Glomerular visceral epithelial cell (primary cell): Measurements from ENCODE around the gene CACNA2D3.
A peak's percentile ranks its signal among the peaks of the same experiment; 100 is the strongest.
"Not testable (repeated sequence)": the region's sequence is repeated elsewhere in the genome, so short reads cannot be mapped to it uniquely, and the experiment has no call there.

Source experiments
- DNase-seq: peaks from one replicate; pipeline ENCODE4 v3.0.0-alpha.2; 2016; ENCODE audit errors: extremely low spot score

CACNA2D3 gene

DNA sequence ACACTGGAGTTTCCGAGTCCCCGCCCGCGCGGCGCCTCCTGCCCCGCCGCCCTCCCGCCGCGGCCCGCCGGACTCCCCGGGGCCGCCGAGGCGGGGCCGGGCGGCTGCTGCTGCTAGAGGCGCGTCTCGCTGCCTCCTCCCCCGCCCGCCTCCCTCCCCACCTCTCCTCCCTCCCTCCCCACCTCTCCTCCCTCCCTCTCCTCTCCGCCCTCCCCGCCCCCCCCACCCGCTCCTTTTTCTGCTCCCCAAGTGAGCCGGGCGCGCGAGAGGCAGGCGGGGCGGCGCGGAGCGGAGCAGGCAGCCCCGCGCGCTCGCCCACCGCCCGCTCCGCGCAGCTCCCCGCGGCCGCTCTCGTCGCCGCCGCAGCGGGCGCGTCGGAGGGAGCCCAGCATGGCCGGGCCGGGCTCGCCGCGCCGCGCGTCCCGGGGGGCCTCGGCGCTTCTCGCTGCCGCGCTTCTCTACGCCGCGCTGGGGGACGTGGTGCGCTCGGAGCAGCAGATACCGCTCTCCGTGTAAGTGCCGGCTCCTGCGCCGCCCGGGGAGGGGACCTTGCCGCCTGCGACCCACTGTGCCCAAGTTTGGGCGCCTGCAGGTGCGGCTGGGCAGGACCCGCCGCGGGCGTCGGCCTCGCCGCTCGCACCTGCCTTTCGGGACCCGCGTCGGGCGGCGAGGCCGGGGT is at the start of gene CACNA2D3:
TSS of gene CACNA2D3 (plus strand) at position 229 of the 679 bp plus-strand sequence.
- DNase-seq = peak; percentile 7

DNA sequence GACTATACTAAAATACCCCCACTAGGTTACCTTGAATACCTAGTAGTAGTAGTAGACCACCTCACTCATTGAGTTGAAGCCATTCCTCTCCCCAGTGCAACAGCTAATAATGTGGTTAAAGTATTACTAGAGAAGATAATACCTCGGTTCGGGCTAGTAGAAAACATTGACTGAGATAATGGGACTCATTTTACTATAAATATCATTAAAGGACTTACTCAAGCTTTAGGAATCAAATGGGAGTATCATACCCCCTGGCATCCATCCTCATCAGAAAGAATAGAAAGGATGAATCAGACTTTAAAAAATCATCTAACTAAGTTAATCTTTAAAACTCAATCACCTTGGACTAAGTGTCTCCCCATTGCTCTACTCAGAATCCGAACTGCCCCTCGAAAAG is 49.0 kb upstream of the CACNA2D3 start:
- DNase-seq = no peak

DNA sequence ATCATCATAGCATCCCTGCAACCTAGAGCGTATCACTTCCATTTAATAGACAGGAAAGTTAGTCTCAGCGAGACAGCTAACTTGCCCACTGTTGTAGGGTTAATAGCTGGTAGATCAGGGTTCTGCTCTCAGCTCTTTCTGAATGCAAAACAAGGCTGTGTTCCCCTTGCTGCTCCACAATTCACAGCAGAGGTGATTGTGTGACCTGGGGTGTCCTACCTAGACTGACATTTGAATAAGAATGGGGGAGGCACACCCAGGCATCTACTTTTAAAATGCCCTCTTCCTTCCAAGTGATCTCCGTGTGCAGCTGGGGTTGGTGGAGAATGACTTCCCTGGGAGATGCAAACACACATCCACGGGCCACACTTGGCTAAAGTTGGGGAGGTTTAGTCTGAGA is 43.0 kb upstream of the CACNA2D3 start:
- DNase-seq = no peak

DNA sequence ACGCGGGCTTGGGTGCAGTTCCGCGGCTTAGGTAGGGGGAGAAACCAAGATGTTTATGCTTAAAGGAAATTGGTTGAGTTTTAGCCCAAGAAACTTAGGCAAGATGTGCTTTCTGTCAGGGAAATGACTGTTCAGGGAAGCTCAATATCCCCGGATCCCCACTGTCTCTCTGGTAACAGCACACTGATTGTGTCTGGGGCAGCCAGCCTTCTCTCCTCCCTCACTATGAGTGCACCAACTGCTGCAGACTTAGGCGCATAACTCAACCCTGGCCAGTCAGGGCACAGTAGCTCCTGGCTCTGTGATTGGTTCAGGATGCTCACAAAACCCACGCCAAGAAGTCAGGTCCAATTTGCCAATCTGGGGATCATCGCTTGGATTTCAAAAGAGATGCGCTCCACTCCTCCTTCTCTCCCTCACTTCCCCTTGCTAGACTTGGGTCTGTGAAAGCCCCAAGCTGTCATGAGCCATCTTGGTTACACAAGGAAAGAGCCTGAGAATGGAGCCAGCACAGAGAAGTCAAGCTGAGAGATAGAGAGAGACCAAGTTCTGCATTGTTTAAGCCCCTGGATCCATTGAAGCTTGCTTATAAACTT is 42.5 kb upstream of the CACNA2D3 start:
- no peak for DNase-seq

DNA sequence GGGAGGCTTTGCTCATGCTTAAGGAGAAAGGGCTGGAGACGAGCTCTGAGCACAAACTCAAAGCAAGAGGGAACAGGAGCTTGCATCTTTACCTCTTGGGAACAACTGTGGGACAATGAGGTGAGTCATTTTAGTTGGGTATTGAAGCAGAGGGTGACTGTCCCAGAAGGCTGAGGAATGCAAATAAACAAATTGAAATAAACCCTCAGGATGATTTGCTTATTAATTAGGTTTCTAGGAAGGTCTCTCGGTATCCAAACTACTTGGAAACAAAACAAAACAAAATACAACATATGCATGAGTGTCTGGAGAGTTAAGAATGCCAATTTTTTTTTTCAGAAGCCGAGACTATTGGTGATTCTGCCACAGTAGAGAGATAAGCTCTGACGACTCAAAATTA is 38.4 kb upstream of the CACNA2D3 start:
- no peak for DNase-seq

DNA sequence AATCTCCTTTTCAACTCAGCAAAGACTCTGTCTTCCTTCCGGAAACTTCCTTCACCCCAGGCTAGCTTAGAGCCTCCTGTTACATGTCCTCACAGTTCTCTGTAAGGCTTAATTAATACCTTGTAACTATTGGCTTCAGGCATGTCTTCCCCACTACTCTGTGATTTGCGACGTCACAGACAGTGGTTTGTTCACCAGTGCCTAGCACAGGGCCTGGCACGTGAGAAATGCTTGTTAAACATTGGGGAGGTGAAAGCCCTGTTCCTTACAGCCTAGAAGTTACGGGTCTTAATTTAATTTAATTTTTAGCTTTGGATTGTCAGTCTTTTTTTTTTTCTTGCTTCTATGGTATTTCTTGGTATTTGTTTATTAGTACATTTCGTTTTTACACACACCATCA is 36.4 kb upstream of the CACNA2D3 start:
- no peak for DNase-seq

DNA sequence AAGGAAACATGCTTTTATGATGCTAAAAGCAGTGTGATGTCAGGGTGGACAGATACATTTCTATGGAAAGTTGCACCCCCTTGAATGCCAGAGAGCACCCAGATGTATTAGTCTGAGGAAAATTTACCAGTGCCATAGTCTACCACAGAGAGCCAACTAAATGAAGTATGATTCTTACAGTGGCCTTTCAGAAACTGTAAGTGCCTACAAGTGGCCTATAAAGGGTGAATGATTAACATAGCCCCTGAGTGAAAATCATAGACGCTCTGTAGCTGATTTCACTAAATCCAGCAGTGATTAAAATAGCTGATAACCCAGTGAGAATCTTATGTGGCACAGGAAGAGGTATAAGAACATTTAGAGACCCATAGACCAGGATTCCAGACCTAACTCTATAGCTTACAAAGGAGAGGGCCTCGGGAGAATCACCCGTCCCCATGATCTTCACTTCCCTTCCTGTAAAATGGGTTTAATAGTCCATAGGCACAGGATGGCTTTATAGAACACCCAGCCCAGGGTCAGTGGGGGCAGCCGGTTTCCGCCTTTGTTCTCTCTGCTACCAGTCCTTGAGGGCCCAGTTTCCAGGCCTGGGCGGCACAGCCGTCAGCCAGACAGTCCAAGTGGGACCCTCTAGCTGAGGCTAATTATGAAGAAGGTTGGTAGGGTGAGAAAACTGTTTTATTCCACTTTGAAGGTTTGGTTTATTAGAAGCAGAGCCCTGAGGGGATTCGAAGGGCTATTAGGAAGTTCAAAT is 35.5 kb upstream of the CACNA2D3 start:
- DNase-seq = no peak

DNA sequence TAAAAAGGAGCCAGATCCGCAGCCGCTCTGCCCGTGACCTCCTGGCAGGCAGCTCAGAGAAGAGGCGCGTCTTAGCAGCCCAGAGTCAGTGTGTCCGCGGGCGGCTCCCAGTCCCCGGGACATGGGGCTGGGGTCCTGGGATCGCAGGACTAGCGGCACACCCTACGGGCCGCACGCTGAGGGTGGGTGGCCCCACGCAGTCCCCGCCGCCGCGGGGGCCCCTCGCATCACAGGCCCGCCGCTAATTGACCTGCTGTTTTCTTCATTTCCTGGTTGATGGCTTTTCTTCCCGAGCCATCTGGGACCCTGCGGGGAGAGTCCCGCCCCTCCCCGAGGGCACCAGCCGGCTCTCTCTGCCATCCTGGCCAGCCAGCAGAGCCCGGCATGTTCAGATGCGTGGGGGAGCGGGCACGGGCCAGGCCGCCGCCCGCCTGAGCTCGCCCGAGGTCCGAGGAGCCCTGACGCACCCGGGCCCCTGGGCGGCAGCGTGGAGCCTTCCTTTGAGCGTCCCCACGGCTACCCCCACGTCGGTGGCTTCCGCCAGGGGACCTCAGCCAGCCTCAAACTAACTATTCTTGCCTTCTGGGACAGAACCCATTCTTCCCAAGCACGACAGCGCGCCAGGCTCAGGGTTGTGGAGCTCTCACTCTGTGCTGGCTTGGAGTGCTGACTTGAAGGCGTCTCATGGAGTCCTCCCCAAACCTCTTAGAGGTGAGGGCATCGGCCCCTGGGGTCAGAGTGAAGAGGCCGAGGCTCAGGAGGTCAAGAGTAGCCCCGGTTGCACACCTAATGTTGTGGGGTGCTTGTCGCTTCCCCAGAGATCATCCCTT is 34.6 kb upstream of the CACNA2D3 start:
- DNase-seq = no peak

DNA sequence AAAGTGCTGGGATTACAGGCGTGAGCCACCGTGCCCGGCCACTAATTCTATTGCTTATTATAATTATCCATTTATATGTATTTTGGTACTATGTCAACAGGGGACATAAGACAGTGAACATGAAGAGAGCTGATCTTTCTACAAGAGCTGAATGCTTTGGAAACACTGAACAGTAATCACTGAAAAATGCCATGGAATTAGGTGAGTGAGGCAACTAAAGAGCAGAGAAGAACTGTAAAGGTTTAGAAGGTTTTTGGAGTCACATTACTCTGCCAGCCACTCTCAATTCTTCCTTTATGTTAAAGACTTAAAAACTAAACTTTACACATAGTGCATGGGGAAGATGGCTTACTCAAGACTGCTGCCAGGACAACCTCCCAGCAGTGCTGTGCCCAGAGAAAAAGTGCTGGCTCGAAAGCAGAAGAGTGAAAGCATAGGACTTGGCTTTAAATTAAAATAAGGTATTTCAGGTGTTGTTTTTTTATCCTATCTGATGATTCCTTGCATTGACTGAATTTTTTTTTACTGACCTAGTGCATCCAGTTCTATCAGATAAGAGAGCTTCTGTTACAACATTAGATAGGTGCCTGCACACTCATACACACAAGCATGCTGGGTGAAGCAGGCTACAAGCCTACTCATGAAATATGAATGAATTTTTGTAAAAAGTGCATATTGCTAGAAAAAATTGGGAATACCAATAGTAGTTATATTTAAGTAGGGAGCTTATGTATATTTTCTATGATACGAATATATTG is 28.7 kb upstream of the CACNA2D3 start:
- no peak for DNase-seq

DNA sequence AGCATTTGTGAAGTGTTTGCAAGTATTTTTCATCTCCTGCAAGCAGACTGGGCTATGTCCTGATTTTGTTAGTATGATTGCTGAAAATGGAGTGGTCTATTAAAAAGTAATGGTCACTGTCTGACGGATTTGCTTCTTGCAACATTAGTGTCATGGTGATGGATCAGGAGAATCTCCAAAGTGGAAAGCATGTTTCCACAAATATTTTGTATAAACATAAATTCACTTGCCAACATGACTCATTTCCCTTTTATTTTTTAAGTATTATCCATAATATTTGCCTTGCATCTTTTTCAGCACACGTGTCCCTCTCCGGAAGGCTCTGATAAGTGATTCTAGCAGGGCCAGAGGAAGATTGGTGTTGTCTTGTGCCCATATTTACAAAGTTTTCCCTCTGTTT is 27.4 kb upstream of the CACNA2D3 start:
- no peak for DNase-seq

DNA sequence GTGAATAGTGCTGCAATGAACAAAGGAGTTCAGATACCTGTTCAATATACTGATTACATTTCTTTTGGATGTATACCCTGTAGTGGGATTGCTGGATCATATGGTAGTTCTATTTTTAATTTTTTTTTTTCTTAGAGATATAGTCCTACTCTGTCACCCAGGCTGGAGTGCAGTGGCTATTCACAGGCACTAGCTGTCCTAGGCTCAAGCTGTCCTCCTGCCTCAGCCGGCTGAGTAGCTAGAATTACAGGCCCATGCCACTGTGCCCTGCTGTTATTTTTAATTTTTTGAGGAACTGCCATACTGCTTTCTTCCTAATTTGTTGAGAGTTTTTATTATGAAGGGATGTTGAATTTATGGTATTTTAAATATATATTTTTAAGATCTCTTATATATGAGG is 23.0 kb upstream of the CACNA2D3 start:
- DNase-seq = no peak

DNA sequence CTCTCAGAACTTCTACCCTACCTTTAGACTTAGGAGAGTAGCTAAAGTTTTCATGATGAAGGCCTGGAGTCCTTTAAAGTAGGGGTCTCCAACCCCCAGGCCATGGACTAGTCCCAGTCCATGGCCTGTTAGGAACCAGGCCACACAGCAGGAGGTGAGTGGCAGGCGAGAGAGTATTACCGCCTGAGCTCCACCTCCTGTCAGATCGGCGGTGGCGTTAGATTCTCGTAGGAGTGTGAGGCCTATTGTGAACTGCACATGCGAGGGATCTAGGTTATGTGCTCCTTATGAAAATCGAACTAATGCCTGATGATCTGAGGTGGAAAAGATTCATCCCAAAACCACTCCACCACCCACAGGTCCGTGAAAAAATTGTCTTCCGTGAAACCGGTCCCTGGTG is 18.3 kb upstream of the CACNA2D3 start:
- DNase-seq = no peak

DNA sequence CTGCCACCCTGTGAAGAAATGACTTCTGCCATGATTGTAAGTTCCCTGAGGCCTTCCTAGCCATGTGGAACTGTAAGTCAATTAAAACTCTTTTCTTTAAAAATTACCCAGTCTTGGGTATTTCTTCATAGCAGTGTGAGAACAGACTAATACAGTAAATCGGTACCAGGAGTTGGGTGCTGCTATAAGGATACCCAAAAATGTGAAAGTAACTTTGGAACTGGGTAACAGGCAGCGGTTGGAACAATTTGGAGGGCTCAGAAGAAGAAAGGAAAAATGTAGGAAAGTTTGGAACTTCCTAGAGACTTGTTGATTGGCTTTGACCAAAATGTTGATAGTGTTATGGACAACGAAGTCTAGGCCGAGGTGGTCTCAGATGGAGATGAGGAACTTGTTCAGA is 6.2 kb upstream of the CACNA2D3 start:
- DNase-seq = not testable (repeated sequence)

DNA sequence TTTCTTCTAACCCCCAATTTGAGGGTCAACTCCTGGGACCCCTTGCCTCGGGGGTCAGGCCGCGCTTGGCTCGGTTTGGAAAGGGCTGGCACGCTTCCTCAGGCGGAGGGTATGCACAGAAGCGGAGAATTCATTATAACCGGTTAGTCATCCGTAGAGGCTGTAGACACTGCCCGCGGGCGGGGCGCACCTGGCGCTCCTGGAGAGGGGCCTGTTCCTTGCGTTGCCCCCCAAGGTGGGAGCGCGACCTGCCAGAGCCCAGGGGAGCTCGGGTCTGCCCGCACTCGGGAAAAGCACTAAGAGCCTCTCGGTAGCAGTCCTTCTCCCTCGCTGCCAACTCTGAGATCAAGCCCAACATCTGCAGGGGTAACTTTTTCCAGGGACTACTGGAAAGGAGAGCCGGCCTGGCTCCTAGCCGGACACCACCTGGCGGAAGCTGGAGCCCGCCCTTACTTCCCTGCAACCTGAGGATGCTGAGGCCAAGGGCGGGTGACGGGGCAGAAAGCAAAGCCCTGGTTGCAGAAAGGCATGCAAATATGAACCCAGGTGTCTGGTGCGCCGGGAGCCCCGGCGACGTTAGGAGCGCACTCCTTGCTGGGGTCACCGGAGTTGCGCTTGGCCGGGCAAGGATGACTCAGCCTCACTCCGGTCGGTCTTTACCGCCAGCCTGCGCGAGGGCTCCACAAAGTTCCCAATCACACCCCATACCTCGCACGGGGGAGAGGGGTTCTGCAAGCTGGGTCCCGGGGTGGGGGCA is 1.5 kb upstream of the CACNA2D3 start:
- peak; percentile 12 for DNase-seq

DNA sequence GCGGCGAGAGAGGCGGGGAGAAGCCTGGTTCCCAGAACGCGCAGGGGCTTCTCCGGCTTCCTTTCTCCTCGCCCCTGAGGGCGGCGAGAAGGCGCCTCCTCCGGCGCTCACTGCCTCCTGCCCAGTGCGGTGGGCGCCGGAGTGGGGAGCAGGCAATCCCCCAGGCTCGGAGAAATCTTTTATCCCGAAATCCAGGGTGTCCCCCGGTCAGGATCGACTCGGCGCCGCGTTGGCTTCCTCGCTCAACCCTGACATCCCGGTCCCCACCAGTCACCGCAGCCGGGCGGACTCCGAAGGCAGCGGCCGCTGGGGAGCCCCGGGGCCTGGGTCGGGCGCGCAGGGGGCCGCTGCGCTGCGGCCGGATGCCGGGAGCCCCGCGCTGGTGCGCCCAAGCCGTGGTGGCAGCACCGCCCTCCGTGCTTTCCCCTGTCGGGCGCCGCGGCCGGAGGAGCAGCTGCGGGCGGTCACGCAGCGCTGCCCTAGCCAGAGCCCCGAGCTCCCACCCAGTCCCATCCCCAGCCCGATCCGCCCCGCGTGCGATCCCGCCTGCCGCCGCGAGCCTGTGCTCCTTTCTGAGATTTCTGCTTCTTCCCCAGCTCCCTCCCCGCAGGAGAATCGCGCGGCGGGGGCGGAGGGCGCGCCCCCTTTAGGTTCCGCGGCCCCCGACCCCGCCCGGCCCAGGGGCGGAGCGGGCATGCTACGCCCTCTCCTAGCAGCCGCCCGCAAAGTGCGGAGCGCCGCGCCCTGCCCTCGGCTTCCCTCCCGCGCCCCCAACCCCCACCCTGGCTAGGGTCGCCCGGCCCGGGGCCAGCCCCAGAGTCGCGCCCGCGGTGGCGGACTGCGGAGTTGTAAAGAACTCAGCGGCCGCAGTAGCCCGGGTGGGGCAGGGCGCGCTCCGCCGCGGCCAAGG is 683 bp upstream of the CACNA2D3 start:
- DNase-seq = no peak

DNA sequence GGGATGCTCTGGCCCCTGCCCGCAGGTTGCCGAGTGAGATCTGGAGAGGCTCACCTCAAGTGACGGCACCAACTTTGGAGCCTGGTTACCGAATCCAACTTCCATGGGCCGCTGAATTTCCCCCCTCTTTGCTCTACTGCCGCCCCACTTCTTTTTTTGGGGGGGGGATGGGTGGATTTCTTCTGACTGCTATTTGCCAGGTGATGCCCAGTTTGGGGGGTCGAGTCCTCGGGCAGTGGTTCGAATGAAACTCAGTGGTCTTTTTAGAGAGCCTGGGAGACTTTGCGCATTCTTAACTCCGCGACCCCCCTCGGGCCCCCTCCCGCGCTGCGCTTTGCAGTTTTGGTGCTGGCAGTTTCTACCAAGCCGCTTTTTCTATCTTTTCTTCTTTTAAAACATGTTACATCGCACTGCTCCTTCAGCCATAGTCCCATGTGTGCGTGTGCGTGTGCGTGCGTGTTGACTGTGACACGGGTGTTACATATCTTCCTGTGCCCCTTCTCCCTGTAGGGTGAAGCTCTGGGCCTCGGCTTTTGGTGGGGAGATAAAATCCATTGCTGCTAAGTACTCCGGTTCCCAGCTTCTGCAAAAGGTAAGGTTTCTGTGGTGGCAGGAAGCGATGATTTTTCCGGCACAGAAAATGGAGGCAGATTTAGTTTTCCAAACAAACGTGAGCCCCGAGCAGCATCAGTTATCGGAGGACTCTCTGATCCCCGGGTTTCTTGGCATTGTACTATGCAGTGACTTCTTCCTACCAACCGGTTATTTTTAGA is 837 bp downstream of the CACNA2D3 start:
- DNase-seq = no peak

DNA sequence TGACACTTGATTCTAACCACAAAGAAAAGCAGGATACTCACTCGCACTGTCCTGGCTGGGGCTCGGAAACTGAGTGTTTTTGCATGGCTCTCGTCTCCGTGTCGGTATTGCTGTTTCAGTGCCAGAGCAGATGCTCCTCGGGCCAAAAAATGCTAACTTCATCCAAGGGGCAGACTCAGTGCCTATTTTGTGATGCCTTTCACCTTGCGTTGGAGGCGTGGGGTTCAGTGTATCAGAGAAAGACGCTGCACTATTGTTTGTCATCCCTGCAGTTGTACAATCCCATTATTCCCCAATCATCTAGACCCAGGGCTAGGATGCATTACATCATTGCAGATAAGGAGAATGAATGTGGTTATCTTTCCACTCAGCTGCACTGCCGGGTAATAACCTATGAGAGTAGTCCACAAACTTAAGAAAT is 1.4 kb downstream of the CACNA2D3 start:
- no peak for DNase-seq

DNA sequence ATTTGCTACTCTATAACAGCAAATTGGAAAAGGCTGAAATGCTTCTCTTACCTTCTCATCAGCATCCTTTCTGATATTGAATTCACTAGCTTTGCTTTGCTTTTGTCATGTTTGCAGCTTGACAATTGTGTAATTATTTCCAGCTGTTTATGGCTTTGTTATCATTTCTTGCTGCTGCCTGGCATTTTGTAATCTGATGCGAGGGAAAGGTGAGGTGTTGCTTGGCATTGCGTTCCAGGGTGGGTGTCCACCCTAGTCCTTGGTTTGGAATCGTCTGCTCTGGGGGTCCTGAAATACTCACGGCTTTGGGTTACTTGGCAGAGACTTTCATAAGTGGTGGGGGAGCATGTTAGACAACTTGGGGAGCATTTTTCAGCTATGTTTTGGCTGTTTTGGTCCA is 2.9 kb downstream of the CACNA2D3 start:
- no peak for DNase-seq

DNA sequence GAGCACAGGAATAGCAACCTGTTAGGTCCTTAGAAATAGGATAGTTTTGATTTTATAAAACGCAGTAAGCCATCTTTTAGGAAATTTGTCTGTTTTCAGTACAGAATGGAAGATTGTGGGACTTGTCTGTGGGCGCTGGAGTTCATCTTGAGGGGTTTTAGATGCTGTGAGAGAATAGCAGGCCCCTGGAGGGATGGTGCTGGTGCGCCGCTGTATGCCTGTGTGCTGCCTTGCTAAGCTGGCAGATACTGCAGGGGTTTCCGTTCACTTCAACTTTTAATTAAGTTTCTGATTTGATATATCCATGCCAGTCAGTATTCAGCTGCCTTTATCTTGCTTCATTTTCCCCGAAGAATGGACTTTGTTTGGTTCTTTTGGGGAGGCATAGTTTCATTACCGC is 4.2 kb downstream of the CACNA2D3 start:
- no peak for DNase-seq
